Ovary (tissue), 9 donors: ENCODE measurements around the gene SLFN5. TPM values are rescaled to one million over a fixed set of nuclear protein-coding genes. Genes with fewer than 3 reads are reported as not detected.

Source experiments
- DNase-seq, 5 donors: peaks; one replicate each; pipeline ENCODE4 v3.0.0-alpha.2; 2019 to 2020
- H3K27ac ChIP-seq, 2 donors: fragments of 200-600 bp; one replicate each; pipeline versions ENCODE4 v1.5.1 to v1.8.0; 2019 to 2022
- H3K27me3 ChIP-seq: fragments of 200-600 bp; one replicate; pipeline ENCODE4 v1.8.0; 2022
- H3K36me3 ChIP-seq: fragments of 200-600 bp; sonication (generic); one replicate; pipeline ENCODE4 v1.5.1; 2019
- H3K4me1 ChIP-seq: one replicate; pipeline ENCODE4 v1.8.1; 2013; ENCODE audit warnings: mild to moderate bottlenecking, moderate library complexity; ENCODE audit not compliant: insufficient read depth
- H3K4me3 ChIP-seq: fragments of 200-600 bp; sonication (generic); one replicate; pipeline ENCODE4 v1.5.1; 2017
- H3K9me3 ChIP-seq, 2 donors: fragments of 200-600 bp in 1 of 2; sonication (generic) in 1 of 2; one replicate each; pipeline versions ENCODE4 v1.5.1 to v1.8.1; 2013 to 2019; ENCODE audit warnings: mild to moderate bottlenecking in 1 of 2, moderate library complexity in 1 of 2
- CTCF ChIP-seq, 3 donors: fragments of 450-650 bp in 2 of 3; fragments of 200-600 bp in 1 of 3; IDR thresholded peaks; one replicate each; pipeline versions ENCODE4 v1.5.1 to v1.8.0; 2016 to 2022; ENCODE audit warnings: antibody characterized with exemption in 3 of 3, mild to moderate bottlenecking in 1 of 3
- EP300 ChIP-seq: sonication (generic); formaldehyde crosslinking; IDR thresholded peaks from one replicate; pipeline ENCODE4 v1.6.1; 2017; ENCODE audit warnings: antibody characterized with exemption
- POLR2A ChIP-seq: fragments of 450-650 bp; IDR thresholded peaks from one replicate; pipeline ENCODE4 v1.6.1; 2017; ENCODE audit warnings: antibody characterized with exemption, mild to moderate bottlenecking, moderate library complexity
- WGBS, 3 donors: extraction: QIAGEN DNeasy Blood & Tissue Kit in 1 of 3; methylation state at CpG; one replicate each; pipeline versions ENCODE4 v1.1.5 to v1.1.7; 2013 to 2017; 5-methylcytosine and 5-hydroxymethylcytosine counted together
- intact Hi-C, 4 donors: fragments of 100-400 bp; cut with DNase I; formaldehyde crosslinking; loops; one replicate each; pipeline versions ENCODE4 v1.11.0 to v1.15.1; 2022 to 2023
- polyA plus RNA-seq, 2 donors: library from polyadenylated mRNA; stranded (reverse); fragments of 200-250 nt in 1 of 2; fragments of 350-450 nt in 1 of 2; fragmentation: Illumina TruSeq in 1 of 2; extraction: RNeasy Lipid Tissue Mini Kit (QIAGEN cat#74804) in 1 of 2; gene quantifications; one replicate each; pipeline ENCODE4 v1.2.3, GENCODE V29; 2013 to 2014
- total RNA-seq, 7 donors: library from RNA; depleted of rRNA in 2 of 7; stranded (reverse); fragments of >200 nt in 2 of 7; fragmentation: NEBNext Ultra II Directional in 3 of 7; extraction: Animal tissue kit (Norgen Biotek cat#: 25700) in 3 of 7; gene quantifications; one replicate each; pipeline versions ENCODE4 v1.1.0 to v1.2.4, GENCODE V29; 2016 to 2023
- donor health status: DM: no; HTN: no; CAD: no; lungs with moderate emphysema.
- donor health status: DM: no; HTN: no; CAD: no.
- donor health status: Bipolar disorder and iron deficiency.
- donor health status: DM: yes; HTN: yes; CAD: no.
- donor health status: DM: no; HTN: no; CAD: no.
- donor health status: DM: yes; HTN: yes; CAD: no.

SLFN5 gene
- total and polyA plus RNA-seq, 9 donors: 4.5 to 22.7 (median 17.9) TPM

GRCh38 chr17:35217107-35217506 lies 25.8 kb upstream of the SLFN5 start:
- H3K36me3 ChIP-seq: no peaks in the 10 kb centered on the region
- H3K4me3 ChIP-seq: no peak overlapping the region
- intact Hi-C loops: no loop called here
- no peaks in the 10 kb centered on the region for H3K4me1 ChIP-seq
- no peak for DNase-seq
- peaks cover 0 to 4% of the 10 kb centered on the region in 2 donors for H3K9me3 ChIP-seq
- H3K27ac ChIP-seq: no peak overlapping the region
- WGBS, 3 donors: 56 to 64% (median 57%) methylated on average over 5 of the region's 5 CpGs
- H3K27me3 ChIP-seq: no peaks in the 10 kb centered on the region
- TF ChIP-seq POLR2A (no peak), CTCF (IDR thresholded peaks at IDR 0.05) (no peak), EP300 (no peak)

GRCh38 chr17:35218915-35219314 lies 24.0 kb upstream of the SLFN5 start:
- Histone ChIP-seq H3K36me3 (no peaks in the 10 kb centered on the region), H3K4me1 (no peaks in the 10 kb centered on the region), H3K9me3 (peaks cover 0 to 9% of the 10 kb centered on the region in 2 donors), H3K27ac (no peak overlapping the region), H3K4me3 (no peak overlapping the region), H3K27me3 (no peaks in the 10 kb centered on the region)
- 53 to 63% (median 60%) methylated on average over 2 of the region's 2 CpGs for WGBS, 3 donors
- intact Hi-C loops: no loop called here
- TF ChIP-seq POLR2A: no peak
- TF ChIP-seq CTCF (IDR thresholded peaks at IDR 0.05): no peak
- TF ChIP-seq EP300: no peak
- DNase-seq: no peak

- no peaks in the 10 kb centered on the region for H3K4me1 ChIP-seq
- TF ChIP-seq EP300 (no peak), POLR2A (no peak), CTCF (IDR thresholded peaks at IDR 0.05) (no peak)
- intact Hi-C loops: no loop called here
- no peak overlapping the region for H3K27ac ChIP-seq
- H3K4me3 ChIP-seq: no peak overlapping the region
- peaks cover 0 to 9% of the 10 kb centered on the region in 2 donors for H3K9me3 ChIP-seq
- no peaks in the 10 kb centered on the region for H3K36me3 ChIP-seq
- no peaks in the 10 kb centered on the region for H3K27me3 ChIP-seq
- 94 to 96% (median 96%) methylated on average over 2 of the region's 2 CpGs for WGBS, 3 donors
- DNase-seq: no peak
Measured at GRCh38 chr17:35222452-35222851, 20.4 kb upstream of the SLFN5 start.

GRCh38 chr17:35224436-35224835 lies 18.4 kb upstream of the SLFN5 start:
- no peaks in the 10 kb centered on the region for H3K36me3 ChIP-seq
- H3K27me3 ChIP-seq: no peaks in the 10 kb centered on the region
- DNase-seq: no peak
- TF ChIP-seq POLR2A: no peak
- no peak for TF ChIP-seq CTCF (IDR thresholded peaks at IDR 0.05)
- no peak for TF ChIP-seq EP300
- H3K9me3 ChIP-seq: peaks cover 0 to 9% of the 10 kb centered on the region in 2 donors
- H3K4me1 ChIP-seq: no peaks in the 10 kb centered on the region
- no peak overlapping the region for H3K27ac ChIP-seq
- intact Hi-C loops: no loop called here
- WGBS, 3 donors: 38 to 40% (median 38%) methylated on average over 1 of the region's 1 CpG
- H3K4me3 ChIP-seq: no peak overlapping the region
